Upper lobe of right lung (tissue), 1 donor: ENCODE results near the gene PIAS4. TPM values are rescaled to one million over a fixed set of nuclear protein-coding genes. Genes with fewer than 3 reads are reported as not detected.

Source experiments
- ATAC-seq: fragments of 200-7000 bp; cut with Tn5 transposase; one replicate; pipeline ENCODE4 v1.9.1; 2020; ENCODE audit warnings: mild to moderate bottlenecking, moderate library complexity
- DNase-seq: peaks from one replicate; pipeline ENCODE4 v3.0.0-alpha.2; 2020
- H3K27ac ChIP-seq: fragments of 200-600 bp; one replicate; pipeline ENCODE4 v1.8.0; 2022
- H3K27me3 ChIP-seq: fragments of 200-600 bp; one replicate; pipeline ENCODE4 v1.8.0; 2022; ENCODE audit warnings: mild to moderate bottlenecking
- H3K36me3 ChIP-seq: fragments of 200-600 bp; one replicate; pipeline ENCODE4 v1.8.0; 2022
- H3K4me1 ChIP-seq: fragments of 200-600 bp; one replicate; pipeline ENCODE4 v1.8.0; 2022
- H3K4me3 ChIP-seq: fragments of 200-600 bp; one replicate; pipeline ENCODE4 v1.8.0; 2022; ENCODE audit warnings: mild to moderate bottlenecking
- H3K9me3 ChIP-seq: fragments of 200-600 bp; one replicate; pipeline ENCODE4 v1.8.0; 2022
- intact Hi-C: fragments of 100-400 bp; cut with DNase I; formaldehyde crosslinking; loops from one replicate; pipeline ENCODE4 v1.11.0; 2022
- microRNA-seq: library from miRNA; unstranded; fragments of <30 nt; microRNA quantifications from one replicate; pipeline ENCODE4 v1.2.0, GENCODE V29; 2020; ENCODE audit warnings: borderline microRNAs expressed
- total RNA-seq: library from RNA; stranded (reverse); fragmentation: NEBNext Ultra II Directional; extraction: Animal tissue kit (Norgen Biotek cat#: 25700); gene quantifications from one replicate; pipeline ENCODE4 v1.2.1, GENCODE V29; 2021
- TF ChIP-seq, protein P1 (sequence below): fragments of 200-600 bp; IDR thresholded peaks from one replicate; pipeline ENCODE4 v1.8.0; 2022; ENCODE audit warnings: antibody characterized with exemption
- donor health status: DM: no; HTN: yes; CAD: no; lungs with severe emphysema.

The PIAS4 gene
- total RNA-seq, 1 donor from 2014 or later = 25.4 TPM

GRCh38 chr19:4084547-4084877, 77.0 kb downstream of the PIAS4 start:
- no peak overlapping the region for H3K4me3 ChIP-seq
- no peaks in the 10 kb centered on the region for H3K27me3 ChIP-seq
- no peak for DNase-seq
- H3K36me3 ChIP-seq = no peaks in the 10 kb centered on the region
- H3K27ac ChIP-seq = peak overlapping the region; percentile 77
- TF ChIP-seq, protein P1, sequence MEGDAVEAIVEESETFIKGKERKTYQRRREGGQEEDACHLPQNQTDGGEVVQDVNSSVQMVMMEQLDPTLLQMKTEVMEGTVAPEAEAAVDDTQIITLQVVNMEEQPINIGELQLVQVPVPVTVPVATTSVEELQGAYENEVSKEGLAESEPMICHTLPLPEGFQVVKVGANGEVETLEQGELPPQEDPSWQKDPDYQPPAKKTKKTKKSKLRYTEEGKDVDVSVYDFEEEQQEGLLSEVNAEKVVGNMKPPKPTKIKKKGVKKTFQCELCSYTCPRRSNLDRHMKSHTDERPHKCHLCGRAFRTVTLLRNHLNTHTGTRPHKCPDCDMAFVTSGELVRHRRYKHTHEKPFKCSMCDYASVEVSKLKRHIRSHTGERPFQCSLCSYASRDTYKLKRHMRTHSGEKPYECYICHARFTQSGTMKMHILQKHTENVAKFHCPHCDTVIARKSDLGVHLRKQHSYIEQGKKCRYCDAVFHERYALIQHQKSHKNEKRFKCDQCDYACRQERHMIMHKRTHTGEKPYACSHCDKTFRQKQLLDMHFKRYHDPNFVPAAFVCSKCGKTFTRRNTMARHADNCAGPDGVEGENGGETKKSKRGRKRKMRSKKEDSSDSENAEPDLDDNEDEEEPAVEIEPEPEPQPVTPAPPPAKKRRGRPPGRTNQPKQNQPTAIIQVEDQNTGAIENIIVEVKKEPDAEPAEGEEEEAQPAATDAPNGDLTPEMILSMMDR = no peak
- no peak for ATAC-seq
- intact Hi-C loops = no loop called here
- H3K9me3 ChIP-seq = no peaks in the 10 kb centered on the region
- H3K4me1 ChIP-seq = peaks cover 13% of the 10 kb centered on the region

DNA sequence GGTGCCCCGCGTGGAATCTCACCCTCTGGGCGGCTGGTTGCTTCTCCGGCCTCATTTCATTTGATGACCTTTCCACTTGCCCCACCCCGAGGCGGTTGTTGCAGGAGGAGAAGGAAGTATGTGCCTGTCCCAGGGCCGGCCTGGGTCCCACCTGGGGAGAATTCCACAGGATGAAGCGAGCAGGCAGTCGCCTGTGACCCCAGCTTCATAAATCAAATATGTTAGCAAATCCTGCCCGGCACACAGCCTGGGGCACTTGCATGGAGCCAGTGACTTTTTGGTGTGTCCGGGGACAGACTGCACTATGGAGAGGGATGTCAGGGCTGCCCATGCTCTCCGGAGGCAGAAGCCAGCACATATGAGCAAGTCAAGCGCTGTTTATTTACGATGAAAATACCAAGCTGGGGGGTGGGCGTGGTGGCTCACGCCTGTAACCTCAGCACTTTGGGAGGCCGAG, 78.9 kb downstream of the PIAS4 start:
- H3K9me3 ChIP-seq = no peaks in the 10 kb centered on the region
- H3K36me3 ChIP-seq = peaks cover 13% of the 10 kb centered on the region
- no peak overlapping the region for H3K27ac ChIP-seq
- intact Hi-C loops = no loop called here
- no peak overlapping the region for H3K4me3 ChIP-seq
- no peak for ATAC-seq
- no peak for DNase-seq
- TF ChIP-seq, protein P1 = no peak
- H3K4me1 ChIP-seq = peaks cover 13% of the 10 kb centered on the region
- no peaks in the 10 kb centered on the region for H3K27me3 ChIP-seq

DNA sequence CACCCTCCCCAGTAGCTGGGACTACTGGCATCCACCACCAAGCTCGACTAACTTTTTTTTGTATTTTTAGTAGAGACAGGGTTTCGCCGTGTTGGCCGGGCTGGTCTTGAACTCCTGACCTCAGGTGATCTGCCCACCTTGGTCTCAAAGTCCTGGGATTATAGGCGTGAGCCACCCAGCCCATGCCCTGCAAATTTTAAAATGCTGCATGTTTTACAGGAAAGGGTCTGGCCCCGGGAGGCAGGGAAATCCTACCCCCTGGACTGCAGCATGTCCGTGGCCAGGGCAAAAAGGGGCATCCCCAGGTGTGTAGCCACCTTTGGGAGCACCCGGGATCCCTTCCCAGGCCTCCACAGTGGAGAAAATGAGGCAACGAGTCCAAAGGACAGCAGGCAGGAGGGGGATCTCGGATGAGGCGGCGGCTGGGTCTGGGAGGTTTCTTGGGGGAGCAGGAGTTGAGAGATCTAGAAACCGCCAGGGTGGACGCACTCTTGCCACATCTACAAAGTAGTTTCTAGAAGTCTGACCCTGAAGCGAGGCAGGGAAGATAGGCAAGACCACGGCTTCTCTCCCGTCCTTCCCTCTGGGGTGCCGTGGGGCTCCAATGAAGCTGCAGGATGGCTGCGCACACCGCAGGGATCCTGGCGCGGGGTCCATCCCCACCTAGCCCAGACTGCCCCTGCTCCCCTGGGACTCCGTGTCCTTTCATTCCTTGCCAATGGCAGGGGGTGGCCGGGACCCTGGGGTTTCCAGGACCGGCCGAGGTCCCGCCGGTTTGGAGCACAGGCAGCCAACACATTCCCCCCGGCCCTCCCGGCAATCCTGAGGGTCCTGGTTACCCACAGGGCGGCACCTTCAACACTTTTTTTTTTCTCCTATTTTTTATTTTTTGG, 80.5 kb downstream of the PIAS4 start:
- Histone ChIP-seq H3K27ac (no peak overlapping the region), H3K4me1 (peaks cover 13% of the 10 kb centered on the region), H3K36me3 (peaks cover 13% of the 10 kb centered on the region), H3K9me3 (no peaks in the 10 kb centered on the region), H3K27me3 (no peaks in the 10 kb centered on the region), H3K4me3 (no peak overlapping the region)
- DNase-seq = no peak
- no peak for ATAC-seq
- TF ChIP-seq, protein P1 = no peak
- intact Hi-C loops = no loop called here

DNA sequence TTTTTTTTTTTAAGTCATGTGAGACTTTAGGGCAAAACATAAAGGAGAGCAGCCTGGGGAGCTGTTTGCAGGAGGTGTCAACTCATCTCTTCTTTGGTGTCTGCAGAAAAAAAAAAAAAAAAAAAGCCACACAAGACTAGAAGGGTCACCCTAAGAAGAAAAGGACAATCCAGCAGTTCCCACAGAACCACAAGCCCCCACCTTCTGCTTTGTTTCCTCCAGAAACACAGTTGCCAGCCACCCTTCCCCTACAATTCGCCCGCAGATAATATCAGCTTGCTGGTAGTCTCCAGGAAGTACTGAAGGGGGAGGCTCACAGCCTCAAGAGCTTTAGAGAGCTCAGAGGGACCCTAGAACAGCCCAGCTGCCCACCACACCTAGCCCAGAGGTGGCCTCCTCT, 81.4 kb downstream of the PIAS4 start:
- DNase-seq = no peak
- peak; percentile 32 for ATAC-seq
- Histone ChIP-seq H3K9me3 (no peaks in the 10 kb centered on the region), H3K4me1 (peaks cover 6% of the 10 kb centered on the region), H3K27ac (peak overlapping the region; percentile 68), H3K36me3 (peaks cover 19% of the 10 kb centered on the region), H3K27me3 (no peaks in the 10 kb centered on the region), H3K4me3 (peak overlapping the region; percentile 31)
- TF ChIP-seq, protein P1 = no peak
- intact Hi-C loops = no loop called here

Small RNAs within 50 kb of the gene (microRNA-seq; reads per million reads assigned to microRNA genes)
- not detected for gene MIR637

Other genes starting within 250 kb of the PIAS4 start
- gene APBA3, start 246.0 kb upstream of the PIAS4 start, total RNA-seq = 21.9 TPM
- gene MRPL54, start 245.1 kb upstream of the PIAS4 start, total RNA-seq = 59.7 TPM
- gene RAX2, start 235.5 kb upstream of the PIAS4 start, total RNA-seq = not detected
- gene MATK, start 221.4 kb upstream of the PIAS4 start, total RNA-seq = 22.6 TPM
- 0.55 TPM for gene ZFR2, start 138.7 kb upstream of the PIAS4 start, total RNA-seq
- gene ATCAY, start 127.1 kb upstream of the PIAS4 start, total RNA-seq = not detected
- 1.6 TPM for gene NMRK2, start 74.7 kb upstream of the PIAS4 start, total RNA-seq
- gene DAPK3, start 36.6 kb upstream of the PIAS4 start, total RNA-seq = 70.7 TPM
- 1,960 TPM for gene EEF2, start 22.3 kb upstream of the PIAS4 start, total RNA-seq
- gene ZBTB7A, start 59.2 kb downstream of the PIAS4 start, total RNA-seq = 54.3 TPM
- 110 TPM for gene MAP2K2, start 116.4 kb downstream of the PIAS4 start, total RNA-seq
- not detected for gene CREB3L3, start 145.9 kb downstream of the PIAS4 start, total RNA-seq
- 20.3 TPM for gene SIRT6, start 174.8 kb downstream of the PIAS4 start, total RNA-seq
- gene ANKRD24, start 175.0 kb downstream of the PIAS4 start, total RNA-seq = 2.3 TPM
- 2.0 TPM for gene EBI3, start 221.8 kb downstream of the PIAS4 start, total RNA-seq
- gene YJU2, start 239.3 kb downstream of the PIAS4 start, total RNA-seq = 18.9 TPM